ENCODE measurements around the gene CD1B. TPM values are rescaled to one million over a fixed set of nuclear protein-coding genes. Genes with fewer than 3 reads are reported as not detected.

The CD1B gene
- total RNA-seq, 2 donors from 2014 or later, result not detected

- H3K27ac Mint-ChIP-seq, result no peak overlapping the region
- Histone ChIP-seq H3K27me3 (ENCODE audit: control insufficient read depth, insufficient read depth, low read length, poor library complexity, severe bottlenecking) (no peaks in the 10 kb centered on the region), H3K4me3 (ENCODE audit: low read length) (no peak overlapping the region), H3K9me3 (ENCODE audit: control insufficient read depth, low read length) (peaks cover 10% of the 10 kb centered on the region), H3K36me3 (ENCODE audit: control insufficient read depth, insufficient read depth, low read length) (no peaks in the 10 kb centered on the region), H3K4me1 (ENCODE audit: control insufficient read depth, insufficient read depth, low read length) (no peaks in the 10 kb centered on the region), H3K27ac (ENCODE audit: low read depth, low read length) (no peak overlapping the region), H3K9ac (ENCODE audit: extremely low read depth, low read length, poor library complexity, severe bottlenecking) (no peak overlapping the region)
- no peaks in the 10 kb centered on the region for H3K27me3 Mint-ChIP-seq (ENCODE audit: insufficient read depth)
- H3K4me1 Mint-ChIP-seq, result no peaks in the 10 kb centered on the region
- no peak for TF ChIP-seq CTCF (conservative IDR thresholded peaks at IDR 0.05)
- DNase-seq, result no peak
- peaks cover 13% of the 10 kb centered on the region for H3K9me3 Mint-ChIP-seq
- no peaks in the 10 kb centered on the region for H3K36me3 Mint-ChIP-seq (ENCODE audit: low read depth)
- no peak overlapping the region for H3K4me3 Mint-ChIP-seq
- 88 to 100% methylated on average over 1 to 6 of the region's 6 CpGs for WGBS, 2 experiments (ENCODE audit: insufficient coverage in 1 of 2, insufficient read length in 1 of 2)
Observed at GRCh38 chr1:158371188-158371953, 40.0 kb upstream of the CD1B start.

GRCh38 chr1:158366783-158367182 is 35.5 kb upstream of the CD1B start:
- H3K9me3 ChIP-seq (ENCODE audit: control insufficient read depth, low read length), result no peaks in the 10 kb centered on the region
- no peak overlapping the region for H3K27ac ChIP-seq (ENCODE audit: low read depth, low read length)
- H3K4me1 ChIP-seq (ENCODE audit: control insufficient read depth, insufficient read depth, low read length), result no peaks in the 10 kb centered on the region
- DNase-seq, result no peak
- H3K4me1 Mint-ChIP-seq, result no peaks in the 10 kb centered on the region
- H3K36me3 ChIP-seq (ENCODE audit: control insufficient read depth, insufficient read depth, low read length), result no peaks in the 10 kb centered on the region
- no peaks in the 10 kb centered on the region for H3K27me3 ChIP-seq (ENCODE audit: control insufficient read depth, insufficient read depth, low read length, poor library complexity, severe bottlenecking)
- H3K27ac Mint-ChIP-seq, result no peak overlapping the region
- TF ChIP-seq CTCF (conservative IDR thresholded peaks at IDR 0.05), result no peak
- H3K4me3 Mint-ChIP-seq, result no peak overlapping the region
- H3K27me3 Mint-ChIP-seq (ENCODE audit: insufficient read depth), result no peaks in the 10 kb centered on the region
- H3K4me3 ChIP-seq (ENCODE audit: low read length), result no peak overlapping the region
- no peaks in the 10 kb centered on the region for H3K9me3 Mint-ChIP-seq
- no peaks in the 10 kb centered on the region for H3K36me3 Mint-ChIP-seq (ENCODE audit: low read depth)
- H3K9ac ChIP-seq (ENCODE audit: extremely low read depth, low read length, poor library complexity, severe bottlenecking), result no peak overlapping the region

GRCh38 chr1:158362941-158363340 is 31.6 kb upstream of the CD1B start:
- Mint-ChIP-seq H3K4me3 (no peak overlapping the region), H3K9me3 (no peaks in the 10 kb centered on the region), H3K27me3 (ENCODE audit: insufficient read depth) (no peaks in the 10 kb centered on the region), H3K4me1 (no peaks in the 10 kb centered on the region), H3K27ac (no peak overlapping the region), H3K36me3 (ENCODE audit: low read depth) (no peaks in the 10 kb centered on the region)
- whole genome bisulfite sequencing, 2 experiments (ENCODE audit: insufficient coverage in 1 of 2, insufficient read length in 1 of 2), result 80 to 95% methylated on average over 1 of the region's 1 CpG
- H3K9ac ChIP-seq (ENCODE audit: extremely low read depth, low read length, poor library complexity, severe bottlenecking), result no peak overlapping the region
- TF ChIP-seq CTCF (conservative IDR thresholded peaks at IDR 0.05), result no peak
- H3K4me3 ChIP-seq (ENCODE audit: low read length), result no peak overlapping the region
- no peaks in the 10 kb centered on the region for H3K9me3 ChIP-seq (ENCODE audit: control insufficient read depth, low read length)
- no peaks in the 10 kb centered on the region for H3K4me1 ChIP-seq (ENCODE audit: control insufficient read depth, insufficient read depth, low read length)
- no peaks in the 10 kb centered on the region for H3K27me3 ChIP-seq (ENCODE audit: control insufficient read depth, insufficient read depth, low read length, poor library complexity, severe bottlenecking)
- DNase-seq, result no peak
- no peaks in the 10 kb centered on the region for H3K36me3 ChIP-seq (ENCODE audit: control insufficient read depth, insufficient read depth, low read length)
- no peak overlapping the region for H3K27ac ChIP-seq (ENCODE audit: low read depth, low read length)

Data from endodermal cell (in vitro differentiated cells).